ENCODE results near the gene EEFSEC. TPM values are rescaled to one million over a fixed set of nuclear protein-coding genes. Genes with fewer than 3 reads are reported as not detected.

Gene EEFSEC
- polyA plus RNA-seq, 1 experiment = 6.8 TPM

- Histone ChIP-seq H3K9me3 (ENCODE audit: control insufficient read depth, insufficient read depth, low read length) (peaks cover 7% of the 10 kb centered on the region; the same call in 1 of the 2 replicates), H3K27ac (ENCODE audit: low read depth, low read length) (no peak overlapping the region), H3K4me3 (ENCODE audit: low read depth, low read length) (no peak overlapping the region), H3K27me3 (ENCODE audit: control insufficient read depth, insufficient read depth, low read length) (no peaks in the 10 kb centered on the region)
- ChIA-PET POLR2A (no interaction called here), CTCF (interaction anchor here (0.5 to 1.8 kb wide), 11 partner anchors 8 to 373 kb away, joined by 3 to 9 read pairs (median 4); no protein-coding TSS in a partner anchor)
- peak; percentile 82 for TF ChIP-seq CTCF (IDR thresholded peaks at IDR 0.05; ENCODE audit: low read depth, low read length)
- no peak for DNase-seq (ENCODE audit: low read depth, low spot score)
Measured at GRCh38 chr3:128226795-128227395, 73.6 kb downstream of the EEFSEC start.

- H3K27ac ChIP-seq (ENCODE audit: low read depth, low read length) = no peak overlapping the region
- CTCF ChIA-PET = interaction anchor here (0.5 to 1.7 kb wide), 4 partner anchors 11 to 373 kb away, joined by 3 to 8 read pairs (median 6); no protein-coding TSS in a partner anchor
Measured at GRCh38 chr3:128227507-128227906, 74.2 kb downstream of the EEFSEC start.

GRCh38 chr3:128228366-128228910 is 75.2 kb downstream of the EEFSEC start:
- Histone ChIP-seq H3K9me3 (ENCODE audit: control insufficient read depth, insufficient read depth, low read length) (no peaks in the 10 kb centered on the region), H3K27me3 (ENCODE audit: control insufficient read depth, insufficient read depth, low read length) (no peaks in the 10 kb centered on the region), H3K4me3 (ENCODE audit: low read depth, low read length) (no peak overlapping the region), H3K27ac (ENCODE audit: low read depth, low read length) (no peak overlapping the region)
- POLR2A ChIA-PET = interaction anchor here (0.9 kb wide), 1 partner anchor 94 kb away, joined by 3 read pairs; no protein-coding TSS in a partner anchor
- CTCF ChIA-PET = no interaction called here
- TF ChIP-seq CTCF (IDR thresholded peaks at IDR 0.05; ENCODE audit: low read depth, low read length) = no peak
- no peak for DNase-seq (ENCODE audit: low read depth, low spot score)

More at GRCh38 chr3:128227507-128227906, 74.2 kb downstream of the EEFSEC start:
- TF ChIP-seq CTCF (IDR thresholded peaks at IDR 0.05; ENCODE audit: low read depth, low read length) = no peak
- no peak overlapping the region for H3K4me3 ChIP-seq (ENCODE audit: low read depth, low read length)
- no peak for DNase-seq (ENCODE audit: low read depth, low spot score)
- POLR2A ChIA-PET = no interaction called here
- H3K9me3 ChIP-seq (ENCODE audit: control insufficient read depth, insufficient read depth, low read length) = peaks cover 7% of the 10 kb centered on the region; the same call in 1 of the 2 replicates
- no peaks in the 10 kb centered on the region for H3K27me3 ChIP-seq (ENCODE audit: control insufficient read depth, insufficient read depth, low read length)

GRCh38 chr3:128229106-128229857 is 76.0 kb downstream of the EEFSEC start:
- CTCF ChIA-PET = no interaction called here

More at GRCh38 chr3:128229106-128229857, 76.0 kb downstream of the EEFSEC start:
- no peak for TF ChIP-seq CTCF (IDR thresholded peaks at IDR 0.05; ENCODE audit: low read depth, low read length)
- H3K4me3 ChIP-seq (ENCODE audit: low read depth, low read length) = no peak overlapping the region
- H3K27me3 ChIP-seq (ENCODE audit: control insufficient read depth, insufficient read depth, low read length) = no peaks in the 10 kb centered on the region
- POLR2A ChIA-PET = interaction anchor here (0.9 kb wide), 1 partner anchor 93 kb away, joined by 3 read pairs; no protein-coding TSS in a partner anchor
- H3K9me3 ChIP-seq (ENCODE audit: control insufficient read depth, insufficient read depth, low read length) = no peaks in the 10 kb centered on the region
- no peak for DNase-seq (ENCODE audit: low read depth, low spot score)
- H3K27ac ChIP-seq (ENCODE audit: low read depth, low read length) = no peak overlapping the region

Data from AG04450 (cell line).